HepG2 (cell line): ENCODE measurements around the gene ZDBF2. TPM values are rescaled to one million over a fixed set of nuclear protein-coding genes. Genes with fewer than 3 reads are reported as not detected.
A peak's percentile ranks its signal among the peaks of the same experiment; 100 is the strongest.

Source experiments
- ARHGAP35 ChIP-seq: sonication (generic); formaldehyde crosslinking; IDR thresholded peaks from 2 replicates; pipeline ENCODE4 v1.9.0; 2022; ENCODE audit warnings: mild to moderate bottlenecking, inconsistent platforms, moderate library complexity, missing genetic modification reagents, borderline replicate concordance
- GABPA ChIP-seq, 2 experiments: IDR thresholded peaks; 2 replicates each; pipeline ENCODE4 v1.6.1; 2011 to 2016; ENCODE audit warnings: low read depth in 2 of 2, low read length in 1 of 2, missing biosample characterization in 1 of 2, missing genetic modification characterization in 1 of 2
- HOXA9 ChIP-seq: sonication (generic); formaldehyde crosslinking; IDR thresholded peaks from 2 replicates; pipeline ENCODE4 v1.8.1; 2022; ENCODE audit warnings: missing genetic modification reagents, mild to moderate bottlenecking, moderate library complexity, borderline replicate concordance
- HOXD1 ChIP-seq: sonication (generic); formaldehyde crosslinking; IDR thresholded peaks from 2 replicates; pipeline ENCODE4 v1.5.0; 2020; ENCODE audit warnings: missing genetic modification reagents
- KAT7 ChIP-seq: IDR thresholded peaks from 2 replicates; pipeline ENCODE4 v1.6.1; 2018; ENCODE audit warnings: borderline replicate concordance, missing compliant biosample characterization
- KDM6A ChIP-seq: IDR thresholded peaks from 2 replicates; pipeline ENCODE4 v1.6.1; 2016; ENCODE audit warnings: low read depth
- NFKB2 ChIP-seq: sonication (generic); formaldehyde crosslinking; IDR thresholded peaks from 2 replicates; pipeline ENCODE4 v1.4.0; 2020; ENCODE audit warnings: missing genetic modification reagents, borderline replicate concordance
- NR2C2 ChIP-seq: sonication (generic); formaldehyde crosslinking; IDR thresholded peaks from 2 replicates; pipeline ENCODE4 v1.4.0; 2020; ENCODE audit warnings: missing genetic modification reagents, mild to moderate bottlenecking, moderate library complexity, borderline replicate concordance
- PRPF4 ChIP-seq: fragments of 200-400 bp; formaldehyde crosslinking; IDR thresholded peaks from 2 replicates; pipeline ENCODE4 v1.6.1; 2016; ENCODE audit warnings: low read length, low read depth; ENCODE audit not compliant: poor library complexity, severe bottlenecking
- RBM22 ChIP-seq: fragments of 200-400 bp; formaldehyde crosslinking; optimal IDR thresholded peaks from 2 replicates; pipeline ENCODE3; 2017; ENCODE audit warnings: mild to moderate bottlenecking, low read length, moderate library complexity
- RFXANK ChIP-seq: IDR thresholded peaks from 2 replicates; pipeline ENCODE4 v1.6.1; 2016
- RFXAP ChIP-seq: sonication (generic); formaldehyde crosslinking; IDR thresholded peaks from 2 replicates; pipeline ENCODE4 v1.4.0; 2020; ENCODE audit warnings: missing genetic modification reagents, borderline replicate concordance
- SIN3A ChIP-seq: IDR thresholded peaks from 2 replicates; pipeline ENCODE4 v1.6.1; 2011; ENCODE audit warnings: low read depth, mild to moderate bottlenecking, control low read depth, low read length, borderline replicate concordance
- SPEN ChIP-seq: sonication (generic); formaldehyde crosslinking; IDR thresholded peaks from 2 replicates; pipeline ENCODE4 v1.5.1; 2020; ENCODE audit warnings: low read depth, mild to moderate bottlenecking, missing genetic modification reagents
- YEATS2 ChIP-seq: sonication (generic); formaldehyde crosslinking; IDR thresholded peaks from 2 replicates; pipeline ENCODE4 v1.4.0; 2020; ENCODE audit warnings: missing genetic modification reagents, borderline replicate concordance
- ZC3H13 ChIP-seq: sonication (generic); formaldehyde crosslinking; IDR thresholded peaks from 2 replicates; pipeline ENCODE4 v1.8.1; 2023; ENCODE audit warnings: mild to moderate bottlenecking, missing genetic modification reagents, moderate library complexity
- ZMAT3 ChIP-seq: sonication (generic); formaldehyde crosslinking; conservative IDR thresholded peaks from 2 replicates; pipeline ENCODE4 v1.7.0; 2021; ENCODE audit warnings: missing genetic modification reagents
- ZNF253 ChIP-seq: sonication (generic); formaldehyde crosslinking; IDR thresholded peaks from 2 replicates; pipeline ENCODE4 v1.8.0; 2022; ENCODE audit warnings: mild to moderate bottlenecking, missing genetic modification reagents, borderline replicate concordance
- ZNF441 ChIP-seq: sonication (generic); formaldehyde crosslinking; IDR thresholded peaks from 2 replicates; pipeline ENCODE4 v1.7.0; 2021; ENCODE audit warnings: missing genetic modification reagents, borderline replicate concordance
- ZNF503 ChIP-seq: sonication (generic); formaldehyde crosslinking; IDR thresholded peaks from 2 replicates; pipeline ENCODE4 v1.4.0; 2020; ENCODE audit warnings: missing genetic modification reagents
- ZNF605 ChIP-seq: sonication (generic); formaldehyde crosslinking; IDR thresholded peaks from 2 replicates; pipeline ENCODE4 v1.8.0; 2022; ENCODE audit warnings: mild to moderate bottlenecking, missing genetic modification reagents
- ZNF713 ChIP-seq: sonication (generic); formaldehyde crosslinking; IDR thresholded peaks from 2 replicates; pipeline ENCODE4 v1.4.0; 2020; ENCODE audit warnings: mild to moderate bottlenecking, missing genetic modification reagents
- ZNF724P ChIP-seq: sonication (generic); formaldehyde crosslinking; IDR thresholded peaks from 2 replicates; pipeline ENCODE4 v1.8.0; 2022; ENCODE audit warnings: missing genetic modification reagents, borderline replicate concordance
- ZNF768 ChIP-seq: sonication (generic); formaldehyde crosslinking; IDR thresholded peaks from 2 replicates; pipeline ENCODE4 v1.4.0; 2020; ENCODE audit warnings: missing genetic modification reagents
- ZSCAN21 ChIP-seq: sonication (generic); formaldehyde crosslinking; IDR thresholded peaks from 2 replicates; pipeline ENCODE4 v1.8.0; 2022; ENCODE audit warnings: mild to moderate bottlenecking, missing genetic modification reagents, moderate library complexity, borderline replicate concordance
- polyA plus RNA-seq, 8 experiments: library from polyadenylated mRNA; depleted of rRNA in 3 of 8; stranded (reverse) in 7 of 8; unstranded in 1 of 8; fragments of >200 nt; fragmentation: Illumina TruSeq in 4 of 8; extraction: Trizol in 4 of 8; gene quantifications; 2 replicates each; pipeline versions ENCODE4 v1.2.1 to v1.2.3, GENCODE V29; 2011 to 2016; ENCODE audit warnings: low read depth in 4 of 8, missing spikeins in 1 of 8, mixed read lengths in 1 of 8; ENCODE audit not compliant: insufficient read depth in 1 of 8
- total RNA-seq, 5 experiments: library from RNA; depleted of rRNA; stranded (reverse); fragments of >200 nt; fragmentation: Illumina TruSeq; extraction: Trizol; gene quantifications; 2 replicates each; pipeline ENCODE4 v1.2.3, GENCODE V29; 2016; ENCODE audit warnings: low read depth in 1 of 5
- TF ChIP-seq, protein P1 (sequence below): sonication (generic); formaldehyde crosslinking; IDR thresholded peaks from 2 replicates; pipeline ENCODE4 v1.4.0; 2020; ENCODE audit warnings: low read depth, mild to moderate bottlenecking, missing genetic modification reagents

ZDBF2 gene
- total and polyA plus RNA-seq, 2 of the 13 experiments (the other 11 are each of a cell fraction or from before 2014, with no cell fraction given) = 1.5 to 2.0 TPM

GRCh38 chr2:206274434-206275311, at the start of gene ZDBF2 (continued):
- TF ChIP-seq ZMAT3 (CRISPR knock-in tag) (no peak), RFXANK (CRISPR knock-in tag) (no peak), ZSCAN21 (CRISPR knock-in tag) (no peak; the same call in 1 of the 2 replicates), NR2C2 (peak; percentile 93), RBM22 (no peak), ZNF441 (0 out of 2 replicates have a peak, but pooled peaks have one; percentile 22), HOXA9 (CRISPR knock-in tag) (0 out of 2 replicates have a peak, but pooled peaks have one; percentile 39), ZNF768 (CRISPR knock-in tag) (peak; percentile 8; the same call in 1 of the 2 replicates), KDM6A (CRISPR knock-in tag) (no peak), KAT7 (peak; percentile 70; the same call in 1 of the 2 replicates), GABPA (IDR thresholded peaks at IDR 0.05; ENCODE audit: low read depth, low read length) (peak; percentile 68), GABPA (CRISPR knock-in tag; IDR thresholded peaks at IDR 0.05; ENCODE audit: low read depth) (peak; percentile 67), RFXAP (CRISPR knock-in tag) (no peak), ZC3H13 (peak; percentile 30; the same call in 1 of the 2 replicates), ZNF605 (CRISPR knock-in tag) (peak; percentile 33; the same call in 1 of the 2 replicates), ZNF253 (CRISPR knock-in tag) (no peak), ZNF503 (CRISPR knock-in tag) (no peak), PRPF4 (no peak), HOXD1 (CRISPR knock-in tag) (no peak), SIN3A (0 out of 2 replicates have a peak, but pooled peaks have one; percentile 11), NFKB2 (CRISPR knock-in tag) (peak; percentile 44; the same call in 1 of the 2 replicates), ARHGAP35 (CRISPR knock-in tag) (0 out of 2 replicates have a peak, but pooled peaks have one; percentile 16), SPEN (CRISPR knock-in tag) (peak; percentile 27), YEATS2 (0 out of 2 replicates have a peak, but pooled peaks have one; percentile 22), ZNF724P (CRISPR knock-in tag) (0 out of 2 replicates have a peak, but pooled peaks have one; percentile 19), ZNF713 (no peak)
- TF ChIP-seq, protein P1, sequence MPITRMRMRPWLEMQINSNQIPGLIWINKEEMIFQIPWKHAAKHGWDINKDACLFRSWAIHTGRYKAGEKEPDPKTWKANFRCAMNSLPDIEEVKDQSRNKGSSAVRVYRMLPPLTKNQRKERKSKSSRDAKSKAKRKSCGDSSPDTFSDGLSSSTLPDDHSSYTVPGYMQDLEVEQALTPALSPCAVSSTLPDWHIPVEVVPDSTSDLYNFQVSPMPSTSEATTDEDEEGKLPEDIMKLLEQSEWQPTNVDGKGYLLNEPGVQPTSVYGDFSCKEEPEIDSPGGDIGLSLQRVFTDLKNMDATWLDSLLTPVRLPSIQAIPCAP (CRISPR knock-in tag) = no peak
